Colonic mucosa (tissue), 4 donors: ENCODE data around the gene CCDC88C. TPM values are rescaled to one million over a fixed set of nuclear protein-coding genes. Genes with fewer than 3 reads are reported as not detected.

Experiments used
- DNase-seq: peaks from one replicate; pipeline ENCODE4 v3.0.0-alpha.2; 2020
- H3K27ac ChIP-seq: fragments of 200-600 bp; one replicate; pipeline ENCODE4 v1.8.0; 2021
- H3K27me3 ChIP-seq: fragments of 200-600 bp; one replicate; pipeline ENCODE4 v1.8.0; 2021
- H3K36me3 ChIP-seq: fragments of 200-600 bp; one replicate; pipeline ENCODE4 v1.8.0; 2021
- H3K4me1 ChIP-seq: fragments of 200-600 bp; one replicate; pipeline ENCODE4 v1.8.0; 2021; ENCODE audit warnings: mild to moderate bottlenecking
- H3K4me3 ChIP-seq: fragments of 200-600 bp; one replicate; pipeline ENCODE4 v1.8.0; 2021
- H3K9ac ChIP-seq, 2 donors: one replicate each; pipeline ENCODE4 v1.7.0; 2013; ENCODE audit warnings: control low read depth in 2 of 2, low read depth in 2 of 2, low read length in 2 of 2
- H3K9me3 ChIP-seq: fragments of 200-600 bp; one replicate; pipeline ENCODE4 v1.8.0; 2021
- intact Hi-C: fragments of 100-400 bp; cut with DNase I; formaldehyde crosslinking; loops from one replicate; pipeline ENCODE4 v1.14.1; 2022
- total RNA-seq, 2 donors: library from RNA; stranded (reverse); fragmentation: NEBNext Ultra II Directional in 1 of 2; extraction: Animal tissue kit (Norgen Biotek cat#: 25700) in 1 of 2; gene quantifications; one replicate each; pipeline ENCODE4 v1.2.1, GENCODE V29; 2021
- TF ChIP-seq, protein P1 (sequence below): fragments of 200-600 bp; IDR thresholded peaks from one replicate; pipeline ENCODE4 v1.8.0; 2022; ENCODE audit warnings: antibody characterized with exemption, mild to moderate bottlenecking
- donor health status: healthy.
- donor health status: DM: no; HTN: no; CAD: no.
- donor health status: DM: no; HTN: no; CAD: no.

The CCDC88C gene
- total RNA-seq, 2 donors from 2014 or later = 45.6 to 48.0 TPM

- Histone ChIP-seq H3K27me3 (no peaks in the 10 kb centered on the region), H3K4me3 (no peak overlapping the region), H3K27ac (no peak overlapping the region), H3K36me3 (no peaks in the 10 kb centered on the region), H3K9me3 (no peaks in the 10 kb centered on the region), H3K4me1 (peaks cover 7% of the 10 kb centered on the region), H3K9ac (no peak overlapping the region)
- intact Hi-C loops = loop anchor here (2.0 kb wide), 1 partner anchor 29 kb away; no protein-coding TSS in a partner anchor
- TF ChIP-seq, protein P1, sequence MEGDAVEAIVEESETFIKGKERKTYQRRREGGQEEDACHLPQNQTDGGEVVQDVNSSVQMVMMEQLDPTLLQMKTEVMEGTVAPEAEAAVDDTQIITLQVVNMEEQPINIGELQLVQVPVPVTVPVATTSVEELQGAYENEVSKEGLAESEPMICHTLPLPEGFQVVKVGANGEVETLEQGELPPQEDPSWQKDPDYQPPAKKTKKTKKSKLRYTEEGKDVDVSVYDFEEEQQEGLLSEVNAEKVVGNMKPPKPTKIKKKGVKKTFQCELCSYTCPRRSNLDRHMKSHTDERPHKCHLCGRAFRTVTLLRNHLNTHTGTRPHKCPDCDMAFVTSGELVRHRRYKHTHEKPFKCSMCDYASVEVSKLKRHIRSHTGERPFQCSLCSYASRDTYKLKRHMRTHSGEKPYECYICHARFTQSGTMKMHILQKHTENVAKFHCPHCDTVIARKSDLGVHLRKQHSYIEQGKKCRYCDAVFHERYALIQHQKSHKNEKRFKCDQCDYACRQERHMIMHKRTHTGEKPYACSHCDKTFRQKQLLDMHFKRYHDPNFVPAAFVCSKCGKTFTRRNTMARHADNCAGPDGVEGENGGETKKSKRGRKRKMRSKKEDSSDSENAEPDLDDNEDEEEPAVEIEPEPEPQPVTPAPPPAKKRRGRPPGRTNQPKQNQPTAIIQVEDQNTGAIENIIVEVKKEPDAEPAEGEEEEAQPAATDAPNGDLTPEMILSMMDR = no peak
- no peak for DNase-seq
Observed at GRCh38 chr14:91329486-91330014, 88.1 kb downstream of the CCDC88C start.

DNA sequence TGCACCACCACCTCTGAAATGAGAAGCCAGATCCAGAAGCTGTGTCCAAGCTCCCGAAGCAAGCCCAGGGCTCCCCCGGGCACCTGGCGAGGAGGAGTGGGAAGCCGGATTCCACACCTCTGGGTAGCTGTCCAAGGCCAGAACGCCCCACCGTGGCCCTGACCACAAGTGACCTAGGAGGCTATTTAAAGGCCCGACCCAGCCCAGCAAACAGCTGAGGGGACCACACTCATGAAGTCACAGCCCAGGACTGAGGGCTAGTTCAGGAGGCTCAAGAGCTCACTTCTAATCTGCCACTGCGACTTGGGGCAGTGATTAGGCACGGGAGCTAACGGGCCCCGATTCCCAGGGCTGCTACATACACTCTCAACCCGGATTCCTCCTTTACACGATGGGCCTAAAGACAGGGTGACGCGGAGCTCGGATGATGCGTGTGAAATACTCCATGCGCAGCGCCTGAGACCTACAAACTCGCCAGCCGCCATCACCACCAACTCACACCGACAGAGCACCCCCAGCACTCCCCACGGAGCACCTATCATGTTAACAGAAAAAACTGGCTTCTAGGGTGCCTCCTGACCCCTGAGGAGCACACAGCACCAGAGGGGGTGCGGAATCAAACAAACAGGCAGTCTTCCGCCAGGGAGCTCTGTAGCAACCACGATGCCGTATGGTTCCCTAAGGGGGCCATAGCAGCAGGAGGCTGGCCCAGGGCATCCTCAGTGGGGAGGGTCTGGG, 89.1 kb downstream of the CCDC88C start:
- no peak overlapping the region for H3K4me3 ChIP-seq
- H3K9ac ChIP-seq = no peak overlapping the region
- H3K9me3 ChIP-seq = no peaks in the 10 kb centered on the region
- DNase-seq = no peak
- TF ChIP-seq, protein P1 = no peak
- no peak overlapping the region for H3K27ac ChIP-seq
- H3K27me3 ChIP-seq = no peaks in the 10 kb centered on the region
- H3K4me1 ChIP-seq = peaks cover 7% of the 10 kb centered on the region
- H3K36me3 ChIP-seq = no peaks in the 10 kb centered on the region
- intact Hi-C loops = no loop called here

DNA sequence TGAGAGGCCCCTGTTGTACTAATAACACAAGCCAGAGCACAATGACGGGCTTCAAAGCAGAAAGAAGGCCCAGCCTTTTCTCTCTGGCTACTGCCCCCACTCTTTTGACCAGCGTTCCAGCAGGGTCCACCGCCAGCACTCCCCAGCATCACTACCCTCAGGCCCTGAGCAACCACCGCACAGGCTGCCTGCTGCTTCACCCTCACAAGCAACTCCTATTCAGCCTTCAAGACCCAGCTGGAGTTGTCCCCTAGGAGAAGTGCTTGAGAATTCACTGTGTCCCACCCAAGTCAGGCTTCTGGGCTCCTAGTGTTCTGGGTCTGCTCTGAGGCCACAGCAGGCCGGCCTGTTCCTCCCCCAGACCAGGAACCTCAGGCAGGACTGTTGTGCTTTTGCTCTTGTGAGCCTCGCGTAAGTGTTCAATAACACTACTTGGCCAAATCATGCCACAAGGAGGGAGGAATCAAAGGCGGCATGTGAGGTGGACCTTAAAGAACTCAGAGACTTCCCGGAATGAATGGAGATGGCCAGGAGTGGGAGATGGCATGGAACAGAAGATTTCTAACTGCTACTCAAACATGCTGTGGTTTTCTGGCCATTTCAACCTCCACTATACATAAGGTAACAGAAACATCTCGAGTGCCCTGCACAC, 89.8 kb downstream of the CCDC88C start:
- TF ChIP-seq, protein P1 = no peak
- Histone ChIP-seq H3K4me1 (peaks cover 4% of the 10 kb centered on the region), H3K27ac (no peak overlapping the region), H3K9me3 (no peaks in the 10 kb centered on the region), H3K27me3 (no peaks in the 10 kb centered on the region), H3K9ac (no peak overlapping the region), H3K4me3 (no peak overlapping the region), H3K36me3 (no peaks in the 10 kb centered on the region)
- intact Hi-C loops = no loop called here
- DNase-seq = no peak

DNA sequence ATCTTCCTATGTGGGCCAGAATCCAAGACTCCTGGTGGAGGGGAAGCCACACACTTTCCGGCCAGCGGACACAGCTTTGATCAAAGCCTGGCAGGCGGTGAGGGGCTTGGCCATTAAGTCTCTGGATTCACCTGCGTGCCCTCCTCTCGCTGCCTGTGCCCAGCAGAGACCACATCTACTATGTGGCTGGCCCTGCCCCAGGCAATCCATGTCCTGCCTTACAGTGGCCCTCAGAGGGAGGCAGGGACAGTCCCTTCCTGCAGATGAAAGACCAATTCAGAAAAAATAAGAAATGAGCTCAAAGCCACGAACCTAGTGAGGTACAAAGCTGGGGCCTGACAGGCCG, 90.4 kb downstream of the CCDC88C start:
- intact Hi-C loops = no loop called here
- no peaks in the 10 kb centered on the region for H3K9me3 ChIP-seq
- TF ChIP-seq, protein P1 = no peak
- no peak for DNase-seq
- no peaks in the 10 kb centered on the region for H3K27me3 ChIP-seq
- no peak overlapping the region for H3K4me3 ChIP-seq
- H3K9ac ChIP-seq = no peak overlapping the region
- no peaks in the 10 kb centered on the region for H3K36me3 ChIP-seq
- no peak overlapping the region for H3K27ac ChIP-seq
- H3K4me1 ChIP-seq = no peaks in the 10 kb centered on the region

GRCh38 chr14:91326514-91327249, 90.9 kb downstream of the CCDC88C start:
- Histone ChIP-seq H3K27ac (no peak overlapping the region), H3K9ac (no peak overlapping the region), H3K4me1 (no peaks in the 10 kb centered on the region), H3K9me3 (no peaks in the 10 kb centered on the region), H3K4me3 (no peak overlapping the region), H3K36me3 (no peaks in the 10 kb centered on the region), H3K27me3 (no peaks in the 10 kb centered on the region)
- TF ChIP-seq, protein P1 = no peak
- intact Hi-C loops = no loop called here
- no peak for DNase-seq
